Left ventricle myocardium inferior (tissue), 1 donor: ENCODE measurements around the gene SORT1. TPM values are rescaled to one million over a fixed set of nuclear protein-coding genes. Genes with fewer than 3 reads are reported as not detected.

Source experiments
- DNase-seq: peaks from one replicate; pipeline ENCODE4 v3.0.0-alpha.2; 2020
- H3K27ac ChIP-seq: fragments of 200-600 bp; replicated peaks from 2 replicates; pipeline ENCODE4 v1.8.0; 2021
- H3K27me3 ChIP-seq: fragments of 200-600 bp; 2 replicates; pipeline ENCODE4 v1.8.0; 2021; ENCODE audit warnings: low read depth
- H3K36me3 ChIP-seq: fragments of 200-600 bp; 2 replicates; pipeline ENCODE4 v1.8.0; 2021
- H3K4me1 ChIP-seq: fragments of 200-600 bp; 2 replicates; pipeline ENCODE4 v1.8.0; 2021
- H3K4me3 ChIP-seq: fragments of 200-600 bp; 2 replicates; pipeline ENCODE4 v1.8.0; 2021; ENCODE audit warnings: mild to moderate bottlenecking, moderate library complexity
- H3K9me3 ChIP-seq: fragments of 200-600 bp; replicated peaks from 2 replicates; pipeline ENCODE4 v1.8.0; 2021
- intact Hi-C: fragments of 100-400 bp; cut with micrococcal nuclease; formaldehyde crosslinking; loops from one replicate; pipeline ENCODE4 v1.11.0; 2022
- total RNA-seq: library from RNA; stranded (reverse); fragmentation: NEBNext Ultra II Directional; extraction: Animal tissue kit (Norgen Biotek cat#: 25700); gene quantifications from one replicate; pipeline ENCODE4 v1.2.1, GENCODE V29; 2021
- TF ChIP-seq, protein P1 (sequence below): fragments of 200-600 bp; IDR thresholded peaks from 2 replicates; pipeline ENCODE4 v1.8.0; 2021; ENCODE audit warnings: antibody characterized with exemption, mild to moderate bottlenecking, borderline replicate concordance
- donor health status: DM: no; HTN: yes; CAD: no; lungs with severe emphysema.

Gene SORT1
- total RNA-seq, 1 donor from 2014 or later = 146 TPM

GRCh38 chr1:109438798-109439297 is 41.1 kb upstream of the SORT1 start:
- peaks cover 8% of the 10 kb centered on the region for H3K27me3 ChIP-seq
- H3K9me3 ChIP-seq = no peaks in the 10 kb centered on the region
- TF ChIP-seq, protein P1, sequence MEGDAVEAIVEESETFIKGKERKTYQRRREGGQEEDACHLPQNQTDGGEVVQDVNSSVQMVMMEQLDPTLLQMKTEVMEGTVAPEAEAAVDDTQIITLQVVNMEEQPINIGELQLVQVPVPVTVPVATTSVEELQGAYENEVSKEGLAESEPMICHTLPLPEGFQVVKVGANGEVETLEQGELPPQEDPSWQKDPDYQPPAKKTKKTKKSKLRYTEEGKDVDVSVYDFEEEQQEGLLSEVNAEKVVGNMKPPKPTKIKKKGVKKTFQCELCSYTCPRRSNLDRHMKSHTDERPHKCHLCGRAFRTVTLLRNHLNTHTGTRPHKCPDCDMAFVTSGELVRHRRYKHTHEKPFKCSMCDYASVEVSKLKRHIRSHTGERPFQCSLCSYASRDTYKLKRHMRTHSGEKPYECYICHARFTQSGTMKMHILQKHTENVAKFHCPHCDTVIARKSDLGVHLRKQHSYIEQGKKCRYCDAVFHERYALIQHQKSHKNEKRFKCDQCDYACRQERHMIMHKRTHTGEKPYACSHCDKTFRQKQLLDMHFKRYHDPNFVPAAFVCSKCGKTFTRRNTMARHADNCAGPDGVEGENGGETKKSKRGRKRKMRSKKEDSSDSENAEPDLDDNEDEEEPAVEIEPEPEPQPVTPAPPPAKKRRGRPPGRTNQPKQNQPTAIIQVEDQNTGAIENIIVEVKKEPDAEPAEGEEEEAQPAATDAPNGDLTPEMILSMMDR = no peak
- intact Hi-C loops = no loop called here
- no peaks in the 10 kb centered on the region for H3K4me1 ChIP-seq
- H3K36me3 ChIP-seq = no peaks in the 10 kb centered on the region
- no peak overlapping the region for H3K4me3 ChIP-seq
- no peak for DNase-seq
- peak overlapping the region; percentile 50 for H3K27ac ChIP-seq

DNA sequence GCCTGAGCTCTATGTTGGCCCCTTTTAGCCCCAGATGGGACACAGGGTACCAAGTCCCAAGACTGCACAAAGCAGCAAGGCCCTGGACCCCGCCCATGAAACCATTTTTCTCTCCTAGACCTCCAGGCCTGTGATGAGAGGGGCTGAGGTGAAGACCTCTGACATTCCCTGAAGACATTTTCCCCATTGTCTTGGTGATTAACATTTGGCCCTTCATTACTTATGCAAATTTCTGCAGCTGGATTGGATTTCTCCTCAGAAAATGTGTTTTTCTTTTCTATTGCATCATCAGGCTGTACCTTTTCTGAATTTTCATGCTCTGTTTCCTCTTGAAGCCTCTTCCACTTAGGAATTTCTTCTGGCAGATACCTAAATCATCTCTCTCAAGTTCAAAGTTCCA is 36.8 kb upstream of the SORT1 start:
- DNase-seq = no peak
- TF ChIP-seq, protein P1 = no peak
- no peaks in the 10 kb centered on the region for H3K9me3 ChIP-seq
- H3K27ac ChIP-seq = no peak overlapping the region
- H3K4me3 ChIP-seq = no peak overlapping the region
- no peaks in the 10 kb centered on the region for H3K36me3 ChIP-seq
- intact Hi-C loops = no loop called here
- no peaks in the 10 kb centered on the region for H3K4me1 ChIP-seq
- no peaks in the 10 kb centered on the region for H3K27me3 ChIP-seq

DNA sequence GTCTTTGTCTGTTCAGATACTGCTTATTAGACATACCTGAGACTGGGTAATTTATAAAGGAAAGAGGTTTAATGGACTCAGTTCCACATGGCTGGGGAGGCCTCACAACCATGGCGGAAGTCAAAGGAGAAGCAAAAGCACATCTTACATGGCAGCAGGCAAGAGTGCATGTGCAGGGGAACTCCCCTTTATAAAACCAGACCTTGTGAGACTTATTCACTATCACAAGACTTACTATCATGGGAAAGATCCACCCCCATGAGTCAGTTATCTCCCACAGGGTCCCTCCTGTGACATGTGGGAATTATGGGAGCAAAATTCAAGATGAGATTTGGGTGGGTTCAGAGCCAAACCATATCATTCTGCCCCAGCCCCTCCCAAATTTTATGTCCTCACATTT is 35.6 kb upstream of the SORT1 start:
- no peaks in the 10 kb centered on the region for H3K9me3 ChIP-seq
- DNase-seq = no peak
- no peak overlapping the region for H3K4me3 ChIP-seq
- no peaks in the 10 kb centered on the region for H3K4me1 ChIP-seq
- H3K36me3 ChIP-seq = no peaks in the 10 kb centered on the region
- intact Hi-C loops = no loop called here
- TF ChIP-seq, protein P1 = no peak
- no peak overlapping the region for H3K27ac ChIP-seq
- no peaks in the 10 kb centered on the region for H3K27me3 ChIP-seq

GRCh38 chr1:109432336-109432735 is 34.6 kb upstream of the SORT1 start:
- H3K27me3 ChIP-seq = no peaks in the 10 kb centered on the region
- H3K36me3 ChIP-seq = no peaks in the 10 kb centered on the region
- DNase-seq = no peak
- H3K4me3 ChIP-seq = no peak overlapping the region
- TF ChIP-seq, protein P1 = no peak
- peaks cover 8% of the 10 kb centered on the region for H3K4me1 ChIP-seq
- no peak overlapping the region for H3K27ac ChIP-seq
- H3K9me3 ChIP-seq = no peaks in the 10 kb centered on the region
- intact Hi-C loops = no loop called here

GRCh38 chr1:109427171-109427467 is 29.4 kb upstream of the SORT1 start:
- no peaks in the 10 kb centered on the region for H3K9me3 ChIP-seq
- peaks cover 49% of the 10 kb centered on the region for H3K4me1 ChIP-seq
- H3K27me3 ChIP-seq = no peaks in the 10 kb centered on the region
- H3K27ac ChIP-seq = peak overlapping the region; percentile 93
- no peak for DNase-seq
- TF ChIP-seq, protein P1 = no peak
- no peaks in the 10 kb centered on the region for H3K36me3 ChIP-seq
- intact Hi-C loops = no loop called here
- peak overlapping the region; percentile 79 for H3K4me3 ChIP-seq
